Measurements from ENCODE around the gene THADA.

Gene THADA

DNA sequence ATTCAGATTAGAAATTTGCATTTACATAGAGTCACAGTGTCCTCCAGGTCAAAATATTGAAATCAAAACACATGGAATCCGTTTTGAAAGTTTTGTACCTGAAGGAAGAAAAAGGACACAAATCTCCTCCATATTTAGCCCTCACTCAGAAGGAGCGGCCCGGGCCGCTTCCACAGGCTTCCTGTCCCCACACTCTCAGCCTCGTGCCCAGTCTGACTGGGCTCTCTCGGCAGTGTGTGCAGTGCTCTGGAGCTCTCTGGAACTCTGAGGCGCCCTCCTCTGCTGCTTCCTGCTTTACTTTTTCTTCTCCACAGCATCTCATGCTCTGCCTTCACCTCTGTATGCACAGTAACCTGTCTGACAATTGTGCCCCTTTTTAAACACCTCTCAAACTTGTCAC is 347.2 kb downstream of the THADA start:
- DNase-seq (ENCODE audit: low spot score): no peak

DNA sequence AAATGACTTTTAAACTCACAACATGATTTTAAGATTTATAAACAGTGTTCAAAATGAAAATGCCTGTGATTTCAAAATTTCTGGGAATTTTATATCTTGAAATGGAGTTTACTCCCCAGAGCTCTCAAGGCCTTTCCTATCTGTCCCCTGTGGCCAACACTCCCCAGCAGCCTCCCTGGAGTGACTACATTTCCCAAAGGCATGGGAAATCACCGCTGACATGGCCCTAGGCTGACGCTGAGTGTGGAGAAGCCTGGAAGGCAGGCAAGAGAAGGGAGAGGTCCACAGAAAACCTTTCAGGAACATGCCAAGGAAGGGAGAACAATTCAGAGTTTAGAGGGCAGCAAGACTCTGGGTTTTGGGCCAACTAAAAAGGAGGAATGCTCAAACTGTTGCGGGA is 349.2 kb downstream of the THADA start:
- no peak for DNase-seq (ENCODE audit: low spot score)

DNA sequence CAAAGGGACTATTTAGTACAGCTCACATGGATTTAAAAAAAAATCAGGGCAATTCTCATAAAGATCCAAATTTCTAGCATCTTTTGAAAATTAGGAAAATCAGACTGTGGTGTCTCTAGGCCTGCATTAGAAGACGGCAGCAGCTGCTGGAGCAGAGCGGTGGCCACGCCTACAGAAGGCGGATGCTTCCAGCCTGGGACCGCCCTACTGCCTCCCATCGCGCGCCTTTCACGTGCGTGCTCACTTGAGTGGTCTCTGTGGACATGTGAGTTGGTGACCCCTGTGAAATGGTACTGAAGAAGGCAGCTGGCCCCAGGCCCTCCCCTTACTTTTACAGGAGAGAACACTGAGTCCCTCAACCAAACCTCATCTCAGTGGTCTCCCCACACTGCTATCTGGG is 354.3 kb downstream of the THADA start:
- DNase-seq (ENCODE audit: low spot score): no peak

DNA sequence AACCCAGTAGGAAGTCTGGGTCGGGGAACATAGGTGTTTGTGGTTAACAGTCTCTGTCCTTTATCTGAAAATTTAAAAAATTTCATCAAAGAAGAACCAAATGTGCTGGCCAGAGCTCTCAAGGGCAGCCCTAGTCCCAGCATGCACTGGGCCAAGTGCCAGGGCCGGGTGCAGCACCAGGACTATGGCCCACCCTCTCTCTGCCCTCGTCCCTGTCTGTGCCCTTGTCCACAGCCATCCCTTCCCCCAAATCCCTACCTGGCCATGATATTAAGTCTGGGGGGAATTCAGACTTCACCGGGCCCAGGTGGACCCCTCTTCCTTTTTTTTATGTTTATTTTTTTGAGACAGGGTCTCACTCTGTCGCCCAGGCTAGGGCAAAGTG is 355.1 kb downstream of the THADA start:
- no peak for DNase-seq (ENCODE audit: low spot score)

DNA sequence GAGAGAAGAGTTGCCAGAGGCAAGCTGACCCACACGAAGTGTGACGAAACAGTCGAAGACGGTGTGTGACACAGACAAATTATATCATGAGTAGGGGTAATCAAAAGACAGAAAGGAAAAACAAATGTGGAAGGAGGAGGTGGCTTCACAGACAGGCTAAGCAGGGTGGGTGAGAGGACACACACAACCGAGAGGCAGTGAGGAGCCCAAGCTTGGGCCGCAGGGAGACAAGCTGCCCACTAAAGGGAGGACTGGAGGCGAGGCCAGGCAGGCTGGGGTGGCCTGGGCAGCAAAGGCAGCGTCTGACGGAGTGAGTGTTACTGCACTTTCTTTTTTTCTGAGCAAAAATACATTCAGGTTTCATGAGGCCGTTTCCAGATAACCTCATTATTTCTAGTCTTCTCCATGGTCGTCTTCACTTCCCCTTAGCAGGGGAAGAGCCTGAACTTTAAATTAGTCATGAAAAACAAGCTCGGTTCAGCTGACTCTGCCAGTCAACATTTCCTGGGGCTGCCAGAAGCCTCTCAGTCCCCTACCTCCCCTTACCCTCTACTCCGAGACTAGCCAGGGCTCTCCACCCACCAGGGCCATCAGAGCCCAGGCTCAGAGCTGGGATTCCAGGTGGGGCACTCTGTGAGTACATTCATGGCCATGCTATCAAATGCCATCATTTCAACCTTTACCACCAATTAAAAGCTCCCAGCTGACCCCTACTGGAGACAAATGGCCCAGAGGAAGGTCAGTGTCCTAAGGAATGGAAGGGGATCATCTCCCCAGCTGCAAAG is 355.7 kb downstream of the THADA start:
- DNase-seq (ENCODE audit: low spot score): no peak

GRCh38 chr2:43238813-43239212 is 357.0 kb downstream of the THADA start:
- no peak for DNase-seq (ENCODE audit: low spot score)

- DNase-seq (ENCODE audit: low spot score): no peak
These were observed 357.7 kb downstream of the THADA start for GRCh38 chr2:43238176-43238575.

GRCh38 chr2:43233218-43234212 is 362.3 kb downstream of the THADA start:
- no peak for DNase-seq (ENCODE audit: low spot score)

- DNase-seq (ENCODE audit: low spot score): no peak
These were observed 364.6 kb downstream of the THADA start for GRCh38 chr2:43230951-43231827.

DNA sequence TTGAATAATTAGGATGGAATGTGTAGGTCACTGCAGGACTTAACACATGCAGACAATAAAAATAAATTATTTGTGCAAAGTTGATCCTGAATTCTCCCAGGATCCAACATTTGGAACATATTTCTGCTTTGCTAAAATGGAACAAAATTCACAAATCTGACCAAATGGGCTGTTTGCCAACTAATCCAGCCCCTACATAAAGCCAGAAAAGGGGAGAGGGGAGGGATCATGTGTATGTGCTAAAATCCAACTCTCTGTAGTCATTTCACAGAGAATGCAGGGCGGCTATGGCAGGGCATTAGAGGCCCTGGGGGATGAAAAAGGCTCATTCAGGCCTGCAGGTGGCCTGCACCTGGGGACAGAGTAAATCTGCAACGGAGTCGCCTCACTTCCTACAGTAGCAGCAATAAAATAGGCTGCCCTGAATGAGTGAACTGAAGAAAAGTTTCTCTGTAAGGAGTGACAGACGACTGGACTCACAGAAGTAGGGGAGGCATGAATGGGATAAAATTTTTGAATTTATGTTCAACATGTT is 365.4 kb downstream of the THADA start:
- no peak for DNase-seq (ENCODE audit: low spot score)

GRCh38 chr2:43228756-43229659 is 366.8 kb downstream of the THADA start:
- no peak for DNase-seq (ENCODE audit: low spot score)

DNA sequence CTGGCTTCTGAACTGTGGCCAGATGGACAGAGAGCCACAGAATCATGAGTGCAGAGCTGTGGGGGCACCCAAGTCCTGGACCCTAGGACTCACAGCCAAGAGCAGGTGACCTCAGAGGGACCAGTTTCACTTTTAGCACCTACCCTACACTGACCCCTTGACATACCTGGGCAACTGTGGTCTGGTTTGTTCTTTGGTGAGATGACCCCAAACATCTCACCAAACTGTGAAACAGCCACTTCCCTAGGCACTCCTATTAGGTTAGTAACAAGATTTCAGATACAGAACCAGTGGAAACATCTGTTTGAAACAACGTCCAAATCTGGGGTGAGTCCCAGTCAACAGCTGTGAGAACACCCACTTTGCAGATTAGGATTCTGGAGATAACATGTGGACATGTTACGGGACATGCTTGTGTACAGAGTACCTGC is 367.5 kb downstream of the THADA start:
- peak; percentile 72 for DNase-seq (ENCODE audit: low spot score)

DNA sequence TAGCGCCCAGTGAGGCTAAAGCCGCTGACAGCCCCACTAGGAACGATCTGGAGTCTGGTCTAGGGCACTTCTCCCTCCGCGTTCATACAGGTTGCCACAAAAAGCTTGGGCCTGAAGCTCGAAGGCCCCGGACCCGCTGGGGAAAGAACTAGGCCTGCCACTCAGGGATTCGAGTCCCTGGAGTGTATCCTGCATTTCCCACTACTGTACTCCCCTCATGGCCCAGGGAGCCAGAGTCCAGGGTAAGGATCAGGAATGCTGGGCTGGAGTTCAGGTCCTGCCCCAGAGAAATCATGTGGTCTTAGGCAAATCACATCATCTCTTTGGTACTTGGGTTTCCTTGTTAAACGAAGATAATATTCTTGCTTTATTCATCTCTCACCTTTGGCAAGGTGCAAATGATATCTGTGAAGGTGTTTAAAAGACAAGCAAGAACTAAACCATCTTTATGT is 368.0 kb downstream of the THADA start:
- DNase-seq (ENCODE audit: low spot score): no peak

DNA sequence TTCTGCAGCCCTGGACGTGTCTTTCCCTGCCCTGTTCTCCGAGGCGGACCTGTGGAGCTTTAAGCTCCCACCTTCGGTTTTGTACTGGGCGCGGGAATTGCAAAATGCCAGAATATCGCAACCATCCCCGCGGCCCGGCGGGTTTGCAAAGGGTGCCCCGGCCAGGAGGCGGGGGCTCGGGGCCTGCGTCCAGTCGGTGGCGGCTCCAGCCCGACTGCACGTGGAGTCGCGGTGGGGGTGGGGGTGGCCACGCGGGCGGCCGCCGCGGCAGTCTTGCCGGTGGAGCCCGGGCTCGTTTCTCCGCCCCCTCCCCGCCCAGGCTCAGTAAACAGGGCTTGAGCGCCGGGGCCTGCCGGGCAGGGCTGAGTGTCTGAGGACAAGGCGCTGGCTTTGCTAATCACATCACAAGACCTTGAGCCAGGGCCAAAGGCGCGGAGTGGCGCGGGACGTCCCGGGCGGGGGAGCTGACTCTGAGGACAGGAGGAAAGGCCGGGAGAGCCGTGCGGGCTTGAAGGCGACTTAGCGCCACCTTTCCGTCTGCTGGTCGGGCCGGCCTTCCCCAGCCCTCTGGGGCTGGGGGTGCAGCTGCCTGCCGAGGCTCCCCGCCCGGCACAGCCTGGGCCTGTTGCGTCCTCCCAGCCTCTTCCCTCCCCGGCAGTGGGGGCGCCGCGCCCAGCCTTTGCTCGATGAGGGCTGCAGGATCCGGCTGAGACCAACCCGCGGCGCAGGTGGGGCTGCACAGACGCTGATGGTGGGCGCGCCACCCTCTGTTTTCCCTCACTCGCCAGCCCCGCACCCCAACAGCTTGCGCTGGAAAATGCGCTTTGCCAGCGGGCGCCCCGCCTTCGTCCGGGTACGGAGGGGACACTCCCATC is 368.6 kb downstream of the THADA start:
- DNase-seq (ENCODE audit: low spot score): peak; percentile 76

DNA sequence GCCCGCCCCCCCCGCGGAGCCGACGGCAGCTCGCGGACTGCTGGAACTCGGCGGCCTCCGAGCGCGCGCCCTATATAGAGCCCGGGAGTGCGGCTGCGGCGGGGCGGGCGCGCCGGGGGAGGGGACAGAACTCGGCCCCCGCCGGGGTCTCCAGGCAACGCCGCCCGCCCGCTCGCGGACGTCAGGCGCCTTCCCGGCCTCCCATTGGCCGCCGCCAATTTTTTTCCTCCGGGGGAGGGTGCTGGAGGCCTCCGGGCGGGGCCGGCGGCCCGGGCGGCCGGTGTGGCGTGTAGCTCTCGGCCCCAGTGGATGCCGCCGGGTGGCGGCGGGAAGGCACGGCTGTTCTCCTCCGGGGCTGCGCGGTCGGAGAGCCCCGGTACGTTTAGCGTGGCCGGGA is 369.3 kb downstream of the THADA start, which contains the start of gene ZFP36L2:
Gene ZFP36L2 (minus strand): TSS at position 49 of the 397 bp plus-strand sequence. CDS start 291 bp downstream, outside the sequence.
- DNase-seq (ENCODE audit: low spot score): peak; percentile 93

- peak; percentile 52 for DNase-seq (ENCODE audit: low spot score)
These were observed 369.9 kb downstream of the THADA start for GRCh38 chr2:43225788-43226557.

DNA sequence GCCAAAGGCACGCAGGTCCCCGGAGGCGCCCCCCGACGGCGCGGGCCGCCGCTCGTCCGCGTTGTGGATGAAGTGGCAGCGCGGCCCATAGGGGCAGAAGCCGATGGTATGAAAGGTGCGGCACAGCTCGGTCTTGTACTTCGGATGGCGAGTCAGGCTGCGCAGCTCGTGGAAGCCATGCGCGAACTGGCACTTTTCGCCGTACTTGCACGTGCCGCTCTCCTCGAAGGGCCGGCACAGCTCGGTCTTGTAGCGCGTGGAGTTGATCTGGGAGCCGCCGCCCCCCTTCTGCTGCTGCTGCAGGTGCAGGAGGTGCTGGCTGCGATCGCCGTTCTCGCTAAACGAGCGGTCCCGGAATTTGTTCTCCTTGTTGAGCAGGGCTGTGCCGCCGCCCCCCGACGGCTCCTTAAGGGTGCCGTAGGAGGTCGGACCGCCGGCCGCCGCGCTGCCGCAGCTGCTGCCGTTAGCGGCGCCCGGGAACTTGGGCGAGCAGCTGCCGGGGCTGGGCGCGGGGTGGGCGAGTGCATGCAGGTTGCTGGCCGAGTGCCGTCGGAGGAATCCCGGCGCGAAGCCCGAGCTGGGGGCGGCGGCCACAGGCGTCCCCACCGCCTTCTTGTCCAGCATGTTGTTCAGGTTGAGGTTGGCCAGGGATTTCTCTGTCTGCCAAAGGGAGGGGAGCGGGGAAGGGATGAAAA is 370.6 kb downstream of the THADA start:
- peak; percentile 59 for DNase-seq (ENCODE audit: low spot score)

DNA sequence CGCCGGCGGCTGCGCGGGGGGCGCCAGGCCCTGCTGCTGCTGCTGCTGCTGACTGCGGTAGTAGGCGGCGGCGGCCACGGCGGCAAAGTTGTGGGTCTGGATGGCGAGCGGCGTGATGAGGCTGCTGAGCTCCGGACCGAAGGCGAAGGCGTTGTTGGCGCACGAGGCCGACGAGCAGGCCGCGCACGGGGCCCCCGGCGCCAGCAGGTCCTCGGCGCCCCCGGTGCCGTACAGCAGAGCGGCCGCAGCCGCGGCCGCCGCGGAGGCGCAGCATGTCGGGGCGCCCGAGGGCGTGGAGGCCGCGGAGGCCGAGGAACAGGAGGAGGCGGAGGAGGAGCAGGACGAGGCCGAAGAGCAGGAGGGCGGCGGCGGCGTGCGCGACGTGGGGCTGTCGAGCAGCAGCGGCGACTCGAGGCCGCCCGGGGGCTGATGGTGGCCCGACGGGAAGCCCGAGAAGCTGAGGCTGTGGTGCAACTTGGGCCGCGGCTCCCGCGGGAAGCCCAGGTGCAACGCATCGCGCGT is 371.2 kb downstream of the THADA start:
- peak; percentile 46 for DNase-seq (ENCODE audit: low spot score)

All from hematopoietic multipotent progenitor cell treated with erythropoietin and hydrocortisone succinate and interleukin-3 and kit ligand, for 15 days (in vitro differentiated cells).